Central memory CD8-positive, alpha-beta T cell (primary cell): ENCODE measurements around the gene S100A8.
A peak's percentile ranks its signal among the peaks of the same experiment; 100 is the strongest.

Experiments used
- ATAC-seq: fragments of 150-1000 bp; cut with Tn5 transposase; replicated peaks from 2 replicates; pipeline ENCODE4 v1.10.0; 2022; ENCODE audit warnings: mild to moderate bottlenecking, moderate FRiP score, moderate number of reproducible peaks; ENCODE audit not compliant: poor library complexity, severe bottlenecking; ENCODE audit errors: extremely low read depth
- DNase-seq, 2 donors: peaks; one replicate each; pipeline ENCODE4 v3.0.0; 2021; ENCODE audit warnings: low spot score in 2 of 2
- H3K27ac Mint-ChIP-seq: one replicate; pipeline ENCODE4 v1.8.0; 2022; ENCODE audit warnings: low read depth, mild to moderate bottlenecking, moderate library complexity, mixed read lengths
- H3K27me3 Mint-ChIP-seq: one replicate; pipeline ENCODE4 v1.8.0; 2022; ENCODE audit warnings: mixed read lengths
- H3K36me3 Mint-ChIP-seq: one replicate; pipeline ENCODE4 v1.8.0; 2022; ENCODE audit warnings: mild to moderate bottlenecking, moderate library complexity, mixed read lengths; ENCODE audit not compliant: insufficient read depth
- H3K4me1 Mint-ChIP-seq: one replicate; pipeline ENCODE4 v1.8.0; 2022; ENCODE audit warnings: mixed read lengths
- H3K4me3 Mint-ChIP-seq: one replicate; pipeline ENCODE4 v1.8.0; 2022; ENCODE audit warnings: mild to moderate bottlenecking, moderate library complexity, mixed read lengths
- H3K9me3 Mint-ChIP-seq: one replicate; pipeline ENCODE4 v1.8.0; 2022; ENCODE audit warnings: mixed read lengths

S100A8 gene

DNA sequence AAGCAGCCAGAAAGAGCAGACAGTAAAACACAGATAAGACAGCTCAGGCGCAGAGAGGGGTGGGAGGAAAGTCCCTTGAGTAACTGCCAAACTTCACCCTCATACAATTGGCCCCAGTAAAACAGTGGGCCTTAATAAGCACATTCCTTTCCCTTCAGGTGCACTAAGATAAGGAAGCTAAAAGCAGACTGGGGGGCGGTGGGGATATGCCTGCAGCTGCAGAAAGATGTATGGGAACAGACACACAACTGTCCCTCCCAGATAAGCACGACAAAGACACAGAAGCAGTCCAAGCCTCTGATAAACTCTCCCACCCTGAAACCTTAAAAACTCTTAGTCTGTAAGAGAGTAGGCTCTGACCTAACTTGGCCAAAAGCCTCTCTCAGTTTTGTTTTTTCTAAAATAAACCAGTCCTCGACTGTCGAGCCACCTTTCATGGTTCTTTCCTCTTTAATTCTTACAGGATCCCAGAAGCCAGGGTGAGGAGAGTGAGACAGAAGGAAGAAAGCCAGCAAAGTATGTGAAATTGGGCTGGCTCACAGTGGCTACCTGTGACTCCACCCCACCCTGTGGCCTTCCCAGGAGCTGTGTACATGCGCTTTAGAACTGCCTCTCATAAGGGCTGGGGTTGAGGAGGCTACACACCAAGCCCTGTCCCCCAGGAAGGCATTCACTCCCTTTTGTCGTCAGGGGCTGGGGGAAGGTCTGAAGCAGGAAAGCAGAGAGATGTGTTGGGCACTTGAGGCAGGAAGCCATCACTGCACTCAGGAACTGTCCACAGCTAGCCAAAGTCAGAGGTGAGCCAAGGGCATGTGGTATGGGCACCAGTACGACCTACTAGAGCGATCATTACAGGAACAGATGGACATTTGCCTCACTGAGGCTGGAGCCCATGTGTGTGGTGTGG lies 46.8 kb downstream of the S100A8 start:
- Mint-ChIP-seq H3K36me3 (no peaks in the 10 kb centered on the region), H3K4me1 (peaks cover 26% of the 10 kb centered on the region), H3K27ac (no peak overlapping the region)

DNA sequence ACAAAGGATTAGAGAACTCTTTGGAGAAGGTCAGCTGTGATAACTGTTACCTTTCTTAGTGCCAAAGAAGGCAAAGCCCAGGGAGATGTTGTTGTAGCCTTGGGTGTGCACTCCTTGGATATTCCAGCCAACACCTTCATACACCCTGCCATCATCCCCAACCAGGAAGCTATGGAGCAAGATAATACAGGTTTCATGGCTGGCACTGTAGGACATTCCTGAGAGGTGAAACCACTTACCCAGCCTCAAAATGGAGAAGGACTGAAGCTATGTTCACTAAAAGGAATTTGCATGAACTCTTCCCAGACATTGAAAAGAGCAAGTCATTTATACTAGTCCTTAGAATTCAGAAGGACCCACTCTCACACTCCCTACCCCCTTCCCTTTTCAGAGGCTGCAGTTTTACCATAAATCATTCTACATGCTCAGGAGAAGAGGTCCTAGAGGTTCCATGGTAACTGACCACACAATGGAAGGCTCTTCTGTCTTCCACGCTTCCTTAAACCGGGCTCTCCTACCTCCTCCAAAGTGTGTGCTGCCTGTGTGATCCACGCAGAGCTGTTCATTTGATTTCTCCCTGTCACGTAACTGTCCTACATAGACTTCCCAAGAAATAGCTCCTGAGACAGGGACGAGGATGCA lies 47.7 kb downstream of the S100A8 start:
- Mint-ChIP-seq H3K36me3 (no peaks in the 10 kb centered on the region), H3K27ac (no peak overlapping the region)
- no peak for DNase-seq

More for the DNA sequence above, 46.8 kb downstream of the S100A8 start:
- Mint-ChIP-seq H3K4me3 (no peak overlapping the region), H3K27me3 (peaks cover 86% of the 10 kb centered on the region), H3K9me3 (no peaks in the 10 kb centered on the region)
- DNase-seq (no peak), ATAC-seq (no peak)

DNA sequence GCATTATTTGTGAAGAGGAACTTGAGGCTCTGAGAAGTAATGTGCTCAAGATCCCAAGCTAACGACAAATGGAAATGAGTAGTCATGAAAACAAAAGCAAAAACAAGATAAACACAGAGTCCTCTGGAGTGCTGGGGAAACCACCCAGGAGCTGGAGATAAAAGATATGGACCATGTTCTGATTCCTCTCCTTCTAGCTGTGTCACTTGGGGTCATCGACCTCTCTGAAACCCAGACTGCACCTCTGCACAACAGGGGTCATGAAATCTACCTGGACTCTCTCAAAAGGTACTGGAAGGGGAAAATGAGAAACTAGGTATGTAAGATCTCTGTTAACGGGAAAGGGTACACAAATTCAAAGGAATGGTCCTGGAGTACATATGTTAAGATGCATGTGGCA lies 48.7 kb downstream of the S100A8 start:
- Mint-ChIP-seq H3K27ac (no peak overlapping the region), H3K36me3 (no peaks in the 10 kb centered on the region), H3K4me1 (peaks cover 26% of the 10 kb centered on the region), H3K9me3 (no peaks in the 10 kb centered on the region), H3K4me3 (no peak overlapping the region), H3K27me3 (peaks cover 86% of the 10 kb centered on the region)
- ATAC-seq (no peak), DNase-seq (no peak)

More for the DNA sequence above, 47.7 kb downstream of the S100A8 start:
- ATAC-seq: no peak
- Mint-ChIP-seq H3K4me1 (peaks cover 26% of the 10 kb centered on the region), H3K4me3 (no peak overlapping the region), H3K27me3 (peaks cover 86% of the 10 kb centered on the region), H3K9me3 (no peaks in the 10 kb centered on the region)

DNA sequence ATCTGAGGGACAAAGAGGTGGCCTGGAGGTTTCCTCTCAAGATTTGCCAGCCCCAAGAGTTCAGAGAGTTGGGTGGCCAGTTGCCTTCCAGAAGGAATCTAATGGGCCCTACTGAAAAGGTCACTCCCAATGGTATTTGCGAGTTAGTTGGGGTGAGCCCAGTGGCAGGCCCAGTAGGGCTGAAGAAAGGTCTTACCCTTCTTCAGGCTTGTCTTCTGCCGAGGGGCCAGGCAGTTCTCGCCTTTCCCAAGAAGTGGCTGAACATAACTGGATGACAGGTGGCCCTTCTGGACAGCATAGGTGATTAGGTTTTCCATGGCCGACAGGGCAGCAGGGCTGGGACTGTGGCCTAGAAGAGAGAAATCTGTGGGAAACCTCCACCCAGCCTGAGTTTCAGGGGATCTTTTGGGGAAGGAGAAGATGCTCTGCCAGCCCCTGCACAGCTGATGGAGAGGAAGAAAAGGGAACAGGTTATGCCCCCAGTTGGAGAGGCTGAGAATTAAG lies 49.4 kb downstream of the S100A8 start:
- Mint-ChIP-seq H3K36me3 (no peaks in the 10 kb centered on the region), H3K4me1 (peaks cover 23% of the 10 kb centered on the region)
- ATAC-seq: no peak

DNA sequence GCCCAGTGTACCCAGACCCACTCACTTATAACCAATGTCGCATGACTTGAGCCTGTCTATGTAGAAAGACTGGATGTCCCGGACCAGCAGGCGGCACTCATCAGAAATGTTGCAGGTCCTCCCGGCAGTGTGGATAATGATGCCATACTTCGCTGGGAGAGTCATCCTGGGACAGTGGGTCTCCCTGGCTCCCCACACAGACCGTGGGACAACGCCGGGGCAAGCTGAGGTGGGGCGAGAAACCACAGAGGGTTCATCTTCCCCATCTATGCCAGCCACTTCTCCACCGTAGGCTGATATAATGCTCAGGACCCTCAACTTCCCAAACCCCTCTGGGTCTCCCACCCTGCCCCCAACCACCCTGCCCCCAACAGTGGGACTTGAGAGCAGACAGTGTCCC lies 50.5 kb downstream of the S100A8 start:
- H3K36me3 Mint-ChIP-seq: no peaks in the 10 kb centered on the region
- peaks cover 68% of the 10 kb centered on the region for H3K27me3 Mint-ChIP-seq
- peak in 1 of 2 donors; percentile 8 for DNase-seq
- ATAC-seq: no peak
- no peak overlapping the region for H3K4me3 Mint-ChIP-seq
- H3K27ac Mint-ChIP-seq: no peak overlapping the region
- H3K4me1 Mint-ChIP-seq: peaks cover 12% of the 10 kb centered on the region
- no peaks in the 10 kb centered on the region for H3K9me3 Mint-ChIP-seq

More for the DNA sequence above, 49.4 kb downstream of the S100A8 start:
- no peak overlapping the region for H3K4me3 Mint-ChIP-seq
- H3K9me3 Mint-ChIP-seq: no peaks in the 10 kb centered on the region
- peaks cover 80% of the 10 kb centered on the region for H3K27me3 Mint-ChIP-seq
- no peak overlapping the region for H3K27ac Mint-ChIP-seq
- DNase-seq: peak in 1 of 2 donors; percentile 5
